HG03439 (cell line): Measurements from ENCODE around the gene SNAPIN.
A peak's percentile ranks its signal among the peaks of the same experiment; 100 is the strongest.
"Not testable (repeated sequence)": the region's sequence is repeated elsewhere in the genome, so short reads cannot be mapped to it uniquely, and the experiment has no call there.

ENCODE experiments used
- ATAC-seq: cut with Tn5 transposase; IDR thresholded peaks from one replicate; pipeline ENCODE4 v1.9.1; 2021; ENCODE audit warnings: mild to moderate bottlenecking, moderate library complexity; ENCODE audit not compliant: unreplicated experiment

SNAPIN gene

GRCh38 chr1:153646672-153647345 is 11.7 kb upstream of the SNAPIN start:
- ATAC-seq = no peak

- no peak for ATAC-seq
These were observed 11.2 kb upstream of the SNAPIN start for GRCh38 chr1:153647346-153647714.

GRCh38 chr1:153648000-153648643 is 10.4 kb upstream of the SNAPIN start:
- ATAC-seq = no peak

GRCh38 chr1:153649137-153649862 is 9.2 kb upstream of the SNAPIN start:
- no peak for ATAC-seq

- ATAC-seq = no peak
These were observed 8.7 kb upstream of the SNAPIN start for GRCh38 chr1:153649863-153650235.

- no peak for ATAC-seq
These were observed 6.7 kb upstream of the SNAPIN start for GRCh38 chr1:153651771-153652170.

- ATAC-seq = no peak
These were observed 5.5 kb upstream of the SNAPIN start for GRCh38 chr1:153652805-153653500.

- no peak for ATAC-seq
These were observed 3.2 kb upstream of the SNAPIN start for GRCh38 chr1:153655333-153655732.

GRCh38 chr1:153659175-153659534 is 652 bp downstream of the SNAPIN start:
- ATAC-seq = no peak

- ATAC-seq = no peak
These were observed 1.2 kb downstream of the SNAPIN start for GRCh38 chr1:153659656-153660055.

GRCh38 chr1:153661111-153661708 is 2.7 kb downstream of the SNAPIN start:
- ATAC-seq = no peak

GRCh38 chr1:153662269-153662668 is 3.8 kb downstream of the SNAPIN start:
- ATAC-seq = no peak

- no peak for ATAC-seq
These were observed 4.7 kb downstream of the SNAPIN start for GRCh38 chr1:153663211-153663610.

GRCh38 chr1:153667439-153667838 is 8.9 kb downstream of the SNAPIN start:
- no peak for ATAC-seq

- ATAC-seq = not testable (repeated sequence)
These were observed 10.2 kb downstream of the SNAPIN start for GRCh38 chr1:153668672-153669071.

- ATAC-seq = no peak
These were observed 11.1 kb downstream of the SNAPIN start for GRCh38 chr1:153669606-153670005.

GRCh38 chr1:153670257-153670858 is 11.9 kb downstream of the SNAPIN start:
- peak; percentile 2 for ATAC-seq

GRCh38 chr1:153670859-153671627 is 12.5 kb downstream of the SNAPIN start, which contains the start of gene ILF2:
ILF2 (minus strand) TSS chr1:153670993; CDS start chr1:153670922, 71 bp downstream.
- peak; percentile 91 for ATAC-seq

GRCh38 chr1:153671628-153672353 is 13.3 kb downstream of the SNAPIN start:
- peak; percentile 3 for ATAC-seq
